ENCODE measurements around the gene ATG12. TPM values are rescaled to one million over a fixed set of nuclear protein-coding genes. Genes with fewer than 3 reads are reported as not detected.

Gene ATG12
- total RNA-seq, 1 donor from 2014 or later, result 50.6 TPM

GRCh38 chr5:115858396-115858795, 17.0 kb upstream of the ATG12 start:
- TF ChIP-seq CTCF (IDR thresholded peaks at IDR 0.05) (no peak), POLR2AphosphoS5 (IDR thresholded peaks at IDR 0.05; ENCODE audit: insufficient read depth in 1 of 2, low read depth in 1 of 2) (no peak), POLR2A (IDR thresholded peaks at IDR 0.05) (no peak)
- Histone ChIP-seq H3K27me3 (no peaks in the 10 kb centered on the region), H3K4me1 (peaks cover 50% of the 10 kb centered on the region), H3K27ac (no peak overlapping the region), H3K9me3 (no peaks in the 10 kb centered on the region), H3K36me3 (no peaks in the 10 kb centered on the region), H3K4me3 (no peak overlapping the region)
- intact Hi-C loops (cut with DNase I), result no loop called here
- no peak for DNase-seq (ENCODE audit: extremely low spot score in 2 of 2)

GRCh38 chr5:115857626-115858349, 16.4 kb upstream of the ATG12 start:
- H3K27me3 ChIP-seq, result no peaks in the 10 kb centered on the region
- no peaks in the 10 kb centered on the region for H3K9me3 ChIP-seq
- peaks cover 50% of the 10 kb centered on the region for H3K4me1 ChIP-seq
- no peak overlapping the region for H3K27ac ChIP-seq
- DNase-seq (ENCODE audit: extremely low spot score in 2 of 2), result no peak
- no peak overlapping the region for H3K4me3 ChIP-seq
- H3K36me3 ChIP-seq, result no peaks in the 10 kb centered on the region
- no peak for TF ChIP-seq POLR2A (IDR thresholded peaks at IDR 0.05)
- intact Hi-C loops (cut with DNase I), result no loop called here

GRCh38 chr5:115857057-115857479, 15.7 kb upstream of the ATG12 start:
- Histone ChIP-seq H3K27me3 (no peaks in the 10 kb centered on the region), H3K9me3 (no peaks in the 10 kb centered on the region), H3K36me3 (no peaks in the 10 kb centered on the region), H3K27ac (no peak overlapping the region), H3K4me1 (peaks cover 57% of the 10 kb centered on the region), H3K4me3 (no peak overlapping the region)
- DNase-seq (ENCODE audit: extremely low spot score in 2 of 2), result no peak
- TF ChIP-seq CTCF (IDR thresholded peaks at IDR 0.05) (no peak), POLR2AphosphoS5 (IDR thresholded peaks at IDR 0.05; ENCODE audit: insufficient read depth in 1 of 2, low read depth in 1 of 2) (no peak), POLR2A (IDR thresholded peaks at IDR 0.05) (no peak)
- intact Hi-C loops (cut with DNase I), result no loop called here

- peaks cover 68% of the 10 kb centered on the region for H3K4me1 ChIP-seq
- H3K27me3 ChIP-seq, result no peaks in the 10 kb centered on the region
- no peak overlapping the region for H3K27ac ChIP-seq
- no peak for DNase-seq (ENCODE audit: extremely low spot score in 2 of 2)
- H3K4me3 ChIP-seq, result no peak overlapping the region
- no peaks in the 10 kb centered on the region for H3K9me3 ChIP-seq
- TF ChIP-seq POLR2AphosphoS5 (IDR thresholded peaks at IDR 0.05; ENCODE audit: insufficient read depth in 1 of 2, low read depth in 1 of 2) (no peak), POLR2A (IDR thresholded peaks at IDR 0.05) (no peak), CTCF (IDR thresholded peaks at IDR 0.05) (no peak)
- intact Hi-C loops (cut with DNase I), result no loop called here
- no peaks in the 10 kb centered on the region for H3K36me3 ChIP-seq
Measured at GRCh38 chr5:115855959-115856358, 14.6 kb upstream of the ATG12 start.

- TF ChIP-seq POLR2A (IDR thresholded peaks at IDR 0.05) (no peak), CTCF (IDR thresholded peaks at IDR 0.05) (no peak), POLR2AphosphoS5 (IDR thresholded peaks at IDR 0.05; ENCODE audit: insufficient read depth in 1 of 2, low read depth in 1 of 2) (no peak)
- Histone ChIP-seq H3K27ac (no peak overlapping the region), H3K27me3 (no peaks in the 10 kb centered on the region), H3K4me1 (peaks cover 62% of the 10 kb centered on the region), H3K36me3 (no peaks in the 10 kb centered on the region), H3K4me3 (no peak overlapping the region), H3K9me3 (no peaks in the 10 kb centered on the region)
- no peak for DNase-seq (ENCODE audit: extremely low spot score in 2 of 2)
- intact Hi-C loops (cut with DNase I), result no loop called here
Measured at GRCh38 chr5:115854139-115854538, 12.8 kb upstream of the ATG12 start.
